Neural progenitor cell (in vitro differentiated cells): ENCODE results near the gene PTPRT. TPM values are rescaled to one million over a fixed set of nuclear protein-coding genes. Genes with fewer than 3 reads are reported as not detected.
A peak's percentile ranks its signal among the peaks of the same experiment; 100 is the strongest.

ENCODE experiments used
- DNase-seq: peaks from one replicate; pipeline ENCODE4 v3.0.0-alpha.2; 2016; ENCODE audit warnings: low spot score
- H2AFZ ChIP-seq: fragments of 200-600 bp; sonication (generic); replicated peaks from 2 replicates; pipeline ENCODE4 v1.6.1; 2016; ENCODE audit warnings: antibody characterized with exemption
- H3F3A ChIP-seq: fragments of 200-600 bp; sonication (generic); 2 replicates; pipeline ENCODE4 v1.6.1; 2016; ENCODE audit warnings: antibody characterized with exemption, low read depth
- H3K27ac ChIP-seq: fragments of 200-600 bp; sonication (generic); 2 replicates; pipeline ENCODE4 v1.5.1; 2016; ENCODE audit warnings: mild to moderate bottlenecking
- H3K27me3 ChIP-seq: fragments of 200-600 bp; sonication (generic); 2 replicates; pipeline ENCODE4 v1.6.1; 2016; ENCODE audit warnings: mild to moderate bottlenecking, moderate library complexity
- H3K36me3 ChIP-seq: fragments of 200-600 bp; sonication (generic); 2 replicates; pipeline ENCODE4 v1.5.1; 2016
- H3K4me1 ChIP-seq: fragments of 200-600 bp; sonication (generic); 2 replicates; pipeline ENCODE4 v1.6.1; 2016; ENCODE audit warnings: mixed run types
- H3K4me2 ChIP-seq: fragments of 200-600 bp; sonication (generic); 2 replicates; pipeline ENCODE4 v1.6.1; 2016
- H3K4me3 ChIP-seq: fragments of 200-600 bp; sonication (generic); 2 replicates; pipeline ENCODE4 v1.5.1; 2016
- H3K79me2 ChIP-seq: fragments of 200-600 bp; sonication (generic); 2 replicates; pipeline ENCODE4 v1.6.1; 2016; ENCODE audit warnings: low read depth
- H3K9ac ChIP-seq: fragments of 200-600 bp; sonication (generic); 2 replicates; pipeline ENCODE4 v1.6.1; 2016
- H3K9me3 ChIP-seq: fragments of 200-600 bp; sonication (generic); 2 replicates; pipeline ENCODE4 v1.5.1; 2016; ENCODE audit warnings: low read depth
- H4K20me1 ChIP-seq: fragments of 200-600 bp; sonication (generic); 2 replicates; pipeline ENCODE4 v1.6.1; 2016; ENCODE audit warnings: low read depth
- H3K27ac Mint-ChIP-seq: 3 replicates; pipeline ENCODE4 v1.8.0; 2021; ENCODE audit warnings: mixed read lengths
- H3K27me3 Mint-ChIP-seq: 2 replicates; pipeline ENCODE4 v1.8.0; 2022; ENCODE audit warnings: low read depth, mild to moderate bottlenecking, inconsistent platforms, moderate library complexity, mixed read lengths; ENCODE audit not compliant: insufficient read depth
- H3K36me3 Mint-ChIP-seq: 3 replicates; pipeline ENCODE4 v1.8.0; 2021; ENCODE audit warnings: mixed read lengths
- H3K4me1 Mint-ChIP-seq: 3 replicates; pipeline ENCODE4 v1.8.0; 2021; ENCODE audit warnings: mixed read lengths
- H3K4me3 Mint-ChIP-seq: 3 replicates; pipeline ENCODE4 v1.8.0; 2021; ENCODE audit warnings: mild to moderate bottlenecking, moderate library complexity, mixed read lengths
- H3K9me3 Mint-ChIP-seq: 3 replicates; pipeline ENCODE4 v1.8.0; 2020; ENCODE audit warnings: mixed read lengths
- EZH2 ChIP-seq: fragments of 200-600 bp; sonication (generic); IDR thresholded peaks from 2 replicates; pipeline ENCODE4 v1.6.1; 2017; ENCODE audit warnings: antibody characterized with exemption, mild to moderate bottlenecking, moderate library complexity
- EZH2phosphoT487 ChIP-seq: fragments of 200-600 bp; sonication (generic); IDR thresholded peaks from 2 replicates; pipeline ENCODE4 v1.6.1; 2017; ENCODE audit warnings: antibody characterized with exemption
- total RNA-seq: library from RNA; depleted of rRNA; stranded (reverse); fragments of >200 nt; gene quantifications from 2 replicates; pipeline ENCODE4 v1.2.3, GENCODE V29; 2015; ENCODE audit warnings: low replicate concordance
- TF ChIP-seq, protein P1 (sequence below): fragments of 200-600 bp; sonication (generic); IDR thresholded peaks from 2 replicates; pipeline ENCODE4 v1.5.1; 2017; ENCODE audit warnings: antibody characterized with exemption, mild to moderate bottlenecking

The PTPRT gene
- total RNA-seq, 1 donor from 2014 or later: 1.1 TPM

DNA sequence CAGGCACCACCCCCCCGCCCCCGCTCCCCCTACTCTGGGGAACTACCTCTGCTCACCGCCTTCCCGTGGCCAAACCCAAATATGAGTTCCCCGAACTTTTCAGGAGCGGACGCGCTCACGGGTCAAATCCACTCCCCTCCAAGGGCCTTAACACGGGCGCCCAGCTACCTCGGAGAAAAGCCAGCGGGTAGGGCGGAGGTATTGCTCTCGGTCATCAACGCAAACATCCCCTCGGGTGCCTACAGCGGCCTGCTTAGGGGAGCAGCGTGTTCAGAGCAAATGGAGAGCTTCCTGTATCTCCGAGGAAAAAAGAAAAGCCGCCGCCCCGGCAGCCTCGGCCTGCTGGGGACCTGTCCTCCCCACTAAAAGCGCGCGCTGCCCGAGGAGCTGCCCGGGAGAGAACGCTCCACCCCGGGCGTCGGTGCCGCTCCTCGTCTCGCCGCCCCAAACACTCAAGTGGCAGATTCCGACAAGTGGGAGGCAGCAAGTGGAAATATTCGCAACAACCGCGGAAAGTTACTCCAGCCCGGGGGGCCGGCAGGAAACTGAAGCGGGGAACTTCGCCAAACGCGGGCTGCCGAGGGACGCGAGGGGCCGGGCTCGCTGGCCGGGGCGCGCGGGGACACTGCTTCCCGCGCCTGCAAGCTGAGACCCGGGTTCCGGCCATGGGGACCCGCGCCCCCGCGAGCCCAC lies 699 bp downstream of the PTPRT start:
- Mint-ChIP-seq H3K4me1 (peaks cover 9% of the 10 kb centered on the region), H3K27ac (no peak overlapping the region), H3K27me3 (peaks cover 36% of the 10 kb centered on the region), H3K9me3 (no peaks in the 10 kb centered on the region), H3K36me3 (no peaks in the 10 kb centered on the region), H3K4me3 (peak overlapping the region; percentile 74)
- Histone ChIP-seq H3K4me3 (peak overlapping the region; percentile 55), H3K9me3 (no peaks in the 10 kb centered on the region), H3K27ac (no peak overlapping the region), H3K4me2 (peak overlapping the region; percentile 69), H3K36me3 (no peaks in the 10 kb centered on the region), H3K79me2 (no peaks in the 10 kb centered on the region), H3K9ac (no peak overlapping the region), H2AFZ (peak overlapping the region; percentile 13), H3K27me3 (peaks cover 68% of the 10 kb centered on the region), H4K20me1 (peaks cover 14% of the 10 kb centered on the region), H3K4me1 (no peaks in the 10 kb centered on the region), H3F3A (no peaks in the 10 kb centered on the region)
- peak; percentile 38 for DNase-seq
- TF ChIP-seq, protein P1, sequence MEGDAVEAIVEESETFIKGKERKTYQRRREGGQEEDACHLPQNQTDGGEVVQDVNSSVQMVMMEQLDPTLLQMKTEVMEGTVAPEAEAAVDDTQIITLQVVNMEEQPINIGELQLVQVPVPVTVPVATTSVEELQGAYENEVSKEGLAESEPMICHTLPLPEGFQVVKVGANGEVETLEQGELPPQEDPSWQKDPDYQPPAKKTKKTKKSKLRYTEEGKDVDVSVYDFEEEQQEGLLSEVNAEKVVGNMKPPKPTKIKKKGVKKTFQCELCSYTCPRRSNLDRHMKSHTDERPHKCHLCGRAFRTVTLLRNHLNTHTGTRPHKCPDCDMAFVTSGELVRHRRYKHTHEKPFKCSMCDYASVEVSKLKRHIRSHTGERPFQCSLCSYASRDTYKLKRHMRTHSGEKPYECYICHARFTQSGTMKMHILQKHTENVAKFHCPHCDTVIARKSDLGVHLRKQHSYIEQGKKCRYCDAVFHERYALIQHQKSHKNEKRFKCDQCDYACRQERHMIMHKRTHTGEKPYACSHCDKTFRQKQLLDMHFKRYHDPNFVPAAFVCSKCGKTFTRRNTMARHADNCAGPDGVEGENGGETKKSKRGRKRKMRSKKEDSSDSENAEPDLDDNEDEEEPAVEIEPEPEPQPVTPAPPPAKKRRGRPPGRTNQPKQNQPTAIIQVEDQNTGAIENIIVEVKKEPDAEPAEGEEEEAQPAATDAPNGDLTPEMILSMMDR: no peak
- TF ChIP-seq EZH2 (peak; percentile 86), EZH2phosphoT487 (peak; percentile 92)

DNA sequence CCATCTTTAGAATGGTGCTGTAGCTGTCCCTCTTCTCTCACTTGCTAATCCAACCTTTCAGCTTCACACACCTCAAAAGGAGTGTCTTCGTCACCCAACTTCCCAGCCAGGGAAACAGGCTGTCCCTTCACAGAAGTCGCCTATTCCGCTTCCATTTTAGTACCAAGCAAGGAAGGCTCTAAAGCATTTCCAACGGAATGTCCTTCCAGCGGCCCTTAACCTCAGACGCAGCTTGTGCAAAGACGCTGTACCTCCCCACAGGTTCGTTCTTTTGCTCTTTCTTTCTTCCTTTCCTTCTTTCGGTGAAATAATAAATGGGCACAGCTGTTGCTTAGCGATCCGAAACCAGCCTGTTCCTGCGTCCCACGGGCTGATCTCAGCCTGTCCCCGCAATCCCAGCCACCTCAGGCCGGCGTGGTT lies 1.5 kb downstream of the PTPRT start:
- Mint-ChIP-seq H3K9me3 (no peaks in the 10 kb centered on the region), H3K4me3 (peak overlapping the region; percentile 78), H3K27ac (no peak overlapping the region), H3K36me3 (no peaks in the 10 kb centered on the region), H3K27me3 (peaks cover 36% of the 10 kb centered on the region), H3K4me1 (peaks cover 9% of the 10 kb centered on the region)
- H3K4me2 ChIP-seq: peak overlapping the region; percentile 69
- no peaks in the 10 kb centered on the region for H3K79me2 ChIP-seq
- H3F3A ChIP-seq: no peaks in the 10 kb centered on the region
- H3K9ac ChIP-seq: no peak overlapping the region
- H3K27me3 ChIP-seq: peaks cover 68% of the 10 kb centered on the region
- peak overlapping the region; percentile 4 for H3K4me3 ChIP-seq
- no peak overlapping the region for H2AFZ ChIP-seq
- H3K4me1 ChIP-seq: no peaks in the 10 kb centered on the region
- H4K20me1 ChIP-seq: peaks cover 14% of the 10 kb centered on the region
- TF ChIP-seq EZH2phosphoT487: no peak
- TF ChIP-seq, protein P1: no peak
- TF ChIP-seq EZH2: no peak
- H3K9me3 ChIP-seq: no peaks in the 10 kb centered on the region
- H3K36me3 ChIP-seq: no peaks in the 10 kb centered on the region
- DNase-seq: peak; percentile 35
- H3K27ac ChIP-seq: no peak overlapping the region

DNA sequence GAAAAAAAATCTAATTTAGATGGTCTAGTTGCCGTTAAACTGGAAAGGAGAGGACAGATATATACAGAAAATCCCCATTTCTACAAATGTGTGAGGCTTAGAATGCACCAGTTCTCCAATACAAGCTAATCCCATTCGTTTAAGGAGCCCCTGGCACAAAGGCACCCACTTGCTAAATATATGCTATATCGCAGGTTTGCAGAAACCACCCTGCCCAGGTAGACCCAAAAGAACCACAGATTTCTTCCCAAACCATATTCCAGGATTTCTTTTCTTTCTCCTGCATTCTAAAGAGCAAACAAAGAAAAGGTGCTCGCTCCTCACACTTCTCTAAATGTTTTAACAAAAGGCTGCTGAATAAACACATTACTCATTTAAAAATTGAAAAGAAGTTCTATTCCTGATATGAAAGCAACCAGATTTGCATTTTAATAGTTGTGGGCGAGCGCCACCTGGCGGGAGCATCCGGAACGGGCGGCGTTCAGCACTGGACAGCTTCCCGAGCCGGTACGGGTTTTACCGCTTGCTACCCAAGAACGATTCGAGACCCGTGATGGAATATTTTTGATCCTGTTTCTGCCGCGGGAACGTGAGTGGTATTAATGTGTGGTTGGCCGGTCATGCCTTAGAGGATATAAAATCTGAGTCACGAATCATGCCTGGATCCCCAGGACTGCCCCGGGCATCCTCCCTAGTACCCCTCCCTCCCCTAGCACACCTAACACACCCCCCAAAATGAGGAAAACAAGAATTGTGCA lies 2.1 kb downstream of the PTPRT start:
- Mint-ChIP-seq H3K4me3 (peak overlapping the region; percentile 78), H3K9me3 (no peaks in the 10 kb centered on the region), H3K27me3 (peaks cover 36% of the 10 kb centered on the region), H3K4me1 (peaks cover 9% of the 10 kb centered on the region), H3K27ac (no peak overlapping the region), H3K36me3 (no peaks in the 10 kb centered on the region)
- H3F3A ChIP-seq: no peaks in the 10 kb centered on the region
- no peaks in the 10 kb centered on the region for H3K36me3 ChIP-seq
- H3K27me3 ChIP-seq: peaks cover 62% of the 10 kb centered on the region
- peak; percentile 77 for DNase-seq
- H3K27ac ChIP-seq: no peak overlapping the region
- peaks cover 14% of the 10 kb centered on the region for H4K20me1 ChIP-seq
- peak overlapping the region; percentile 69 for H3K4me2 ChIP-seq
- peak overlapping the region; percentile 4 for H3K4me3 ChIP-seq
- H3K9me3 ChIP-seq: no peaks in the 10 kb centered on the region
- peak; percentile 11 for TF ChIP-seq EZH2
- TF ChIP-seq, protein P1: peak; percentile 99
- TF ChIP-seq EZH2phosphoT487: no peak
- no peaks in the 10 kb centered on the region for H3K79me2 ChIP-seq
- H2AFZ ChIP-seq: no peak overlapping the region
- H3K9ac ChIP-seq: no peak overlapping the region
- no peaks in the 10 kb centered on the region for H3K4me1 ChIP-seq
